Loucy (cell line): ENCODE measurements around the gene MISP3.

Experiments used
- H2AFZ ChIP-seq: fragments of 200-600 bp; sonication (generic); 2 replicates; pipeline ENCODE4 v1.6.0; 2016; ENCODE audit warnings: antibody characterized with exemption, mild to moderate bottlenecking, low read length, moderate library complexity
- H3F3A ChIP-seq: fragments of 200-600 bp; 2 replicates; pipeline ENCODE4 v1.6.0; 2016; ENCODE audit warnings: antibody characterized with exemption, low read depth, mild to moderate bottlenecking
- H3K27me3 ChIP-seq: fragments of 200-600 bp; sonication (generic); 2 replicates; pipeline ENCODE4 v1.6.1; 2014; ENCODE audit warnings: low read length, mild to moderate bottlenecking; ENCODE audit not compliant: insufficient read depth, poor library complexity, severe bottlenecking
- H3K36me3 ChIP-seq: fragments of 200-600 bp; sonication (generic); 2 replicates; pipeline ENCODE4 v1.6.1; 2016; ENCODE audit warnings: low read length; ENCODE audit not compliant: insufficient read depth
- H3K4me1 ChIP-seq: fragments of 200-600 bp; sonication (generic); 2 replicates; pipeline ENCODE4 v1.5.1; 2014; ENCODE audit warnings: low read length, mild to moderate bottlenecking; ENCODE audit not compliant: insufficient read depth, poor library complexity, severe bottlenecking
- H3K4me2 ChIP-seq: fragments of 200-600 bp; sonication (generic); 2 replicates; pipeline ENCODE4 v1.6.0; 2014; ENCODE audit warnings: antibody characterized with exemption, low read length, low read depth, mild to moderate bottlenecking; ENCODE audit not compliant: poor library complexity, severe bottlenecking
- H3K4me3 ChIP-seq: fragments of 200-600 bp; sonication (generic); 2 replicates; pipeline ENCODE4 v1.5.1; 2014; ENCODE audit warnings: low read length, mild to moderate bottlenecking, mixed read lengths; ENCODE audit not compliant: poor library complexity, severe bottlenecking
- H3K79me2 ChIP-seq: fragments of 200-600 bp; sonication (generic); 2 replicates; pipeline ENCODE4 v1.6.1; 2014; ENCODE audit warnings: low read length; ENCODE audit not compliant: insufficient read depth
- H3K9ac ChIP-seq: fragments of 200-600 bp; sonication (generic); 2 replicates; pipeline ENCODE4 v1.6.0; 2014; ENCODE audit warnings: mild to moderate bottlenecking, low read depth, low read length, moderate library complexity; ENCODE audit not compliant: poor library complexity, severe bottlenecking
- H3K9me2 ChIP-seq: fragments of 200-600 bp; sonication (generic); replicated peaks from 2 replicates; pipeline ENCODE4 v1.6.1; 2016; ENCODE audit warnings: low read depth, low read length, mixed read lengths
- H3K9me3 ChIP-seq: fragments of 200-600 bp; sonication (generic); 2 replicates; pipeline ENCODE4 v1.6.1; 2014; ENCODE audit warnings: mild to moderate bottlenecking, antibody characterized with exemption, low read length, low read depth; ENCODE audit not compliant: insufficient read depth
- H4K20me1 ChIP-seq: fragments of 200-600 bp; sonication (generic); 2 replicates; pipeline ENCODE4 v1.6.0; 2014; ENCODE audit warnings: antibody characterized with exemption, low read length, mild to moderate bottlenecking; ENCODE audit not compliant: insufficient read depth, poor library complexity, severe bottlenecking
- CTCF ChIP-seq: fragments of 200-600 bp; sonication (generic); conservative IDR thresholded peaks from 2 replicates; pipeline ENCODE4 v1.5.1; 2014; ENCODE audit warnings: mild to moderate bottlenecking, antibody characterized with exemption, low read length
- EZH2phosphoT487 ChIP-seq: fragments of 200-600 bp; IDR thresholded peaks from 2 replicates; pipeline ENCODE4 v1.6.1; 2018; ENCODE audit warnings: antibody characterized with exemption, mild to moderate bottlenecking, moderate library complexity, borderline replicate concordance

The MISP3 gene

GRCh38 chr19:14066134-14066533 lies 6.5 kb upstream of the MISP3 start:
- Histone ChIP-seq H3K4me1 (no peaks in the 10 kb centered on the region), H3K9me3 (no peaks in the 10 kb centered on the region), H3K9me2 (no peaks in the 10 kb centered on the region), H3K4me3 (no peak overlapping the region), H3K79me2 (no peaks in the 10 kb centered on the region), H3K4me2 (no peak overlapping the region), H3K36me3 (no peaks in the 10 kb centered on the region), H3K9ac (no peak overlapping the region), H3K27me3 (no peaks in the 10 kb centered on the region), H3F3A (no peaks in the 10 kb centered on the region), H2AFZ (no peak overlapping the region), H4K20me1 (no peaks in the 10 kb centered on the region)
- TF ChIP-seq CTCF (no peak), EZH2phosphoT487 (no peak)

- Histone ChIP-seq H3K9me2 (no peaks in the 10 kb centered on the region), H3K27me3 (no peaks in the 10 kb centered on the region), H3K9ac (no peak overlapping the region), H3F3A (no peaks in the 10 kb centered on the region), H3K36me3 (no peaks in the 10 kb centered on the region), H3K4me1 (peaks cover 17% of the 10 kb centered on the region), H3K4me2 (no peak overlapping the region), H3K4me3 (no peak overlapping the region), H3K9me3 (no peaks in the 10 kb centered on the region), H3K79me2 (peaks cover 8% of the 10 kb centered on the region; the same call in 1 of the 2 replicates), H2AFZ (no peak overlapping the region), H4K20me1 (no peaks in the 10 kb centered on the region)
- TF ChIP-seq CTCF (no peak), EZH2phosphoT487 (no peak)
Measured at GRCh38 chr19:14070268-14071050, 2.1 kb upstream of the MISP3 start.

GRCh38 chr19:14073261-14073924 lies 807 bp downstream of the MISP3 start:
- Histone ChIP-seq H3K9ac (peak overlapping the region; percentile 79), H3K9me2 (no peaks in the 10 kb centered on the region), H3K27me3 (no peaks in the 10 kb centered on the region), H3K4me1 (peaks cover 17% of the 10 kb centered on the region), H3K4me3 (peak overlapping the region; percentile 84), H3F3A (no peaks in the 10 kb centered on the region), H3K79me2 (peaks cover 8% of the 10 kb centered on the region; the same call in 1 of the 2 replicates), H3K4me2 (peak overlapping the region; percentile 97), H3K36me3 (no peaks in the 10 kb centered on the region), H3K9me3 (no peaks in the 10 kb centered on the region), H2AFZ (peak overlapping the region; percentile 95), H4K20me1 (no peaks in the 10 kb centered on the region)
- TF ChIP-seq CTCF = no peak; the same call in none of the 2 replicates
- no peak for TF ChIP-seq EZH2phosphoT487
